Mesenchymal stem cell (in vitro differentiated cells and primary cell): ENCODE results near the gene CEBPG.

Experiments used
- DNase-seq: peaks from one replicate; pipeline ENCODE4 v3.0.0-alpha.2; 2013
- H2AFZ ChIP-seq: one replicate; pipeline ENCODE4 v1.6.1; 2013; ENCODE audit warnings: low read depth, mild to moderate bottlenecking, control low read depth, inconsistent platforms, low read length, moderate library complexity
- H2AK5ac ChIP-seq: 2 replicates; pipeline ENCODE4 v1.6.1; 2013; ENCODE audit warnings: low read length, moderate library complexity, mild to moderate bottlenecking, inconsistent platforms; ENCODE audit not compliant: severe bottlenecking
- H2BK120ac ChIP-seq: one replicate; pipeline ENCODE4 v1.6.1; 2013; ENCODE audit warnings: low read depth, mild to moderate bottlenecking, inconsistent platforms, low read length, moderate library complexity
- H2BK12ac ChIP-seq, 2 experiments: one replicate each; pipeline ENCODE4 v1.6.1; 2013; ENCODE audit warnings: inconsistent platforms in 2 of 2, low read length in 2 of 2, mild to moderate bottlenecking in 2 of 2, moderate library complexity in 2 of 2, control low read depth in 1 of 2
- H2BK15ac ChIP-seq: one replicate; pipeline ENCODE4 v1.6.1; 2013; ENCODE audit warnings: mild to moderate bottlenecking, low read depth, inconsistent platforms; ENCODE audit not compliant: poor library complexity, severe bottlenecking
- H2BK5ac ChIP-seq: 2 replicates; pipeline ENCODE4 v1.6.1; 2013; ENCODE audit warnings: low read depth, mild to moderate bottlenecking, low read length, control low read depth, inconsistent platforms; ENCODE audit not compliant: poor library complexity, severe bottlenecking
- H3K14ac ChIP-seq, 2 experiments: one replicate each; pipeline ENCODE4 v1.6.1; 2013; ENCODE audit warnings: inconsistent platforms in 2 of 2, low read length in 2 of 2, control low read depth in 1 of 2, mild to moderate bottlenecking in 1 of 2, moderate library complexity in 1 of 2
- H3K18ac ChIP-seq, 2 experiments: one replicate each; pipeline ENCODE4 v1.6.1; 2013; ENCODE audit warnings: inconsistent platforms in 2 of 2, low read length in 2 of 2, control low read depth in 1 of 2, low read depth in 1 of 2, mild to moderate bottlenecking in 1 of 2
- H3K23ac ChIP-seq, 2 experiments: one replicate each; pipeline ENCODE4 v1.6.1; 2013; ENCODE audit warnings: inconsistent platforms in 2 of 2, low read length in 2 of 2, mild to moderate bottlenecking in 2 of 2, moderate library complexity in 2 of 2, control low read depth in 1 of 2
- H3K27ac ChIP-seq: 2 replicates; pipeline ENCODE4 v1.5.1; 2013; ENCODE audit warnings: mild to moderate bottlenecking, moderate library complexity, low read length, control low read depth, inconsistent platforms; ENCODE audit not compliant: poor library complexity, severe bottlenecking
- H3K27me3 ChIP-seq, 2 experiments: 2 replicates each; pipeline versions ENCODE4 v1.6.1 to v1.7.0; 2013; ENCODE audit warnings: low read length in 2 of 2, mild to moderate bottlenecking in 2 of 2, moderate library complexity in 2 of 2, control low read depth in 1 of 2, inconsistent platforms in 1 of 2; ENCODE audit not compliant: control insufficient read depth in 1 of 2, insufficient read depth in 1 of 2
- H3K36me3 ChIP-seq, 2 experiments: 2 replicates each; pipeline versions ENCODE4 v1.6.1 to v1.7.0; 2013; ENCODE audit warnings: low read length in 2 of 2, control low read depth in 1 of 2, inconsistent platforms in 1 of 2, low read depth in 1 of 2, mild to moderate bottlenecking in 1 of 2; ENCODE audit not compliant: insufficient read depth in 2 of 2, control insufficient read depth in 1 of 2
- H3K4ac ChIP-seq, 2 experiments: one replicate each; pipeline ENCODE4 v1.6.1; 2013; ENCODE audit warnings: inconsistent platforms in 2 of 2, low read length in 2 of 2, mild to moderate bottlenecking in 2 of 2, moderate library complexity in 2 of 2, control low read depth in 1 of 2, low read depth in 1 of 2
- H3K4me1 ChIP-seq: 2 replicates; pipeline ENCODE4 v1.6.1; 2013; ENCODE audit warnings: low read depth, low read length, control low read depth; ENCODE audit not compliant: control insufficient read depth, insufficient read depth
- H3K4me2 ChIP-seq: 2 replicates; pipeline ENCODE4 v1.6.1; 2013; ENCODE audit warnings: low read length, mild to moderate bottlenecking, inconsistent platforms; ENCODE audit not compliant: poor library complexity, severe bottlenecking
- H3K4me3 ChIP-seq, 2 experiments: 2 replicates each; pipeline versions ENCODE4 v1.5.1 to v1.7.0; 2013; ENCODE audit warnings: low read length in 2 of 2, mild to moderate bottlenecking in 2 of 2, control low read depth in 1 of 2, low read depth in 1 of 2; ENCODE audit not compliant: insufficient read depth in 1 of 2
- H3K79me1 ChIP-seq: replicated peaks from 2 replicates; pipeline ENCODE4 v1.6.1; 2013; ENCODE audit warnings: mild to moderate bottlenecking, control low read depth, low read length, inconsistent platforms; ENCODE audit not compliant: poor library complexity, severe bottlenecking
- H3K9ac ChIP-seq: 2 replicates; pipeline ENCODE4 v1.7.0; 2013; ENCODE audit warnings: mild to moderate bottlenecking, low read length, moderate library complexity
- H3K9me3 ChIP-seq: 2 replicates; pipeline ENCODE4 v1.7.0; 2013; ENCODE audit warnings: mild to moderate bottlenecking, low read length; ENCODE audit not compliant: control insufficient read depth
- H4K8ac ChIP-seq: one replicate; pipeline ENCODE4 v1.6.1; 2013; ENCODE audit warnings: inconsistent platforms, mild to moderate bottlenecking, low read length, moderate library complexity
- H4K91ac ChIP-seq: one replicate; pipeline ENCODE4 v1.6.1; 2013; ENCODE audit warnings: mild to moderate bottlenecking, low read length, inconsistent platforms
- WGBS: methylation state at CpG from one replicate; pipeline ENCODE4 v1.1.7; 2013; ENCODE audit warnings: mixed read lengths; 5-methylcytosine and 5-hydroxymethylcytosine counted together

The CEBPG gene

GRCh38 chr19:33400856-33401682 is 27.6 kb downstream of the CEBPG start:
- Histone ChIP-seq H2BK12ac (no peak overlapping the region), H2BK15ac (no peak overlapping the region), H3K4me2 (no peak overlapping the region), H4K91ac (no peak overlapping the region), H2AK5ac (no peak overlapping the region), H3K27me3 (no peaks in the 10 kb centered on the region), H3K23ac (no peak overlapping the region), H3K4ac (no peak overlapping the region), H2AFZ (no peak overlapping the region), H3K14ac (no peak overlapping the region), H3K4me1 (peaks cover 25% of the 10 kb centered on the region), H3K9ac (no peak overlapping the region), H3K79me1 (no peaks in the 10 kb centered on the region), H2BK5ac (no peak overlapping the region), H3K27ac (no peak overlapping the region), H4K8ac (no peak overlapping the region), H3K18ac (no peak overlapping the region), H3K4me3 (no peak overlapping the region), H3K9me3 (no peaks in the 10 kb centered on the region), H2BK120ac (no peak overlapping the region), H3K36me3 (peaks cover 0 to 8% of the 10 kb centered on the region in 2 experiments)
- DNase-seq = no peak
- 96% methylated on average over 24 of the region's 24 CpGs for WGBS

- no peak overlapping the region for H2AFZ ChIP-seq
- WGBS = 94% methylated on average over 30 of the region's 30 CpGs
- no peaks in the 10 kb centered on the region for H3K27me3 ChIP-seq
- peaks cover 0 to 10% of the 10 kb centered on the region in 2 experiments for H3K36me3 ChIP-seq
- H3K4me3 ChIP-seq = no peak overlapping the region
- no peak overlapping the region for H2BK12ac ChIP-seq
- H2BK120ac ChIP-seq = no peak overlapping the region
- H3K79me1 ChIP-seq = no peaks in the 10 kb centered on the region
- H4K8ac ChIP-seq = no peak overlapping the region
- H4K91ac ChIP-seq = no peak overlapping the region
- no peak overlapping the region for H3K18ac ChIP-seq
- no peak overlapping the region for H2BK15ac ChIP-seq
- no peak overlapping the region for H3K4me2 ChIP-seq
- peaks cover 20% of the 10 kb centered on the region for H3K4me1 ChIP-seq
- no peak overlapping the region for H3K9ac ChIP-seq
- no peak overlapping the region for H3K4ac ChIP-seq
- H3K23ac ChIP-seq = no peak overlapping the region
- DNase-seq = no peak
- no peak overlapping the region for H2AK5ac ChIP-seq
- H3K14ac ChIP-seq = no peak overlapping the region
- no peak overlapping the region for H2BK5ac ChIP-seq
- H3K27ac ChIP-seq = no peak overlapping the region
- no peaks in the 10 kb centered on the region for H3K9me3 ChIP-seq
These were observed 28.3 kb downstream of the CEBPG start for GRCh38 chr19:33401683-33402420.

GRCh38 chr19:33402421-33403220 is 29.1 kb downstream of the CEBPG start:
- no peak for DNase-seq
- no peak overlapping the region for H3K14ac ChIP-seq
- H3K9me3 ChIP-seq = no peaks in the 10 kb centered on the region
- H2AK5ac ChIP-seq = no peak overlapping the region
- no peak overlapping the region for H3K4me2 ChIP-seq
- no peaks in the 10 kb centered on the region for H3K27me3 ChIP-seq
- H4K8ac ChIP-seq = peak overlapping the region; percentile 19
- no peak overlapping the region for H2BK120ac ChIP-seq
- no peak overlapping the region for H2BK5ac ChIP-seq
- H3K18ac ChIP-seq = no peak overlapping the region
- H3K4me1 ChIP-seq = peaks cover 12% of the 10 kb centered on the region
- WGBS = 92% methylated on average over 18 of the region's 18 CpGs
- no peak overlapping the region for H3K4me3 ChIP-seq
- no peak overlapping the region for H4K91ac ChIP-seq
- peaks cover 0 to 10% of the 10 kb centered on the region in 2 experiments for H3K36me3 ChIP-seq
- H3K27ac ChIP-seq = no peak overlapping the region
- H2BK15ac ChIP-seq = no peak overlapping the region
- H2BK12ac ChIP-seq = no peak overlapping the region
- no peak overlapping the region for H3K9ac ChIP-seq
- no peak overlapping the region for H3K4ac ChIP-seq
- no peaks in the 10 kb centered on the region for H3K79me1 ChIP-seq
- no peak overlapping the region for H2AFZ ChIP-seq
- H3K23ac ChIP-seq = no peak overlapping the region
